Measurements from ENCODE around the gene LRRC75A. TPM values are rescaled to one million over a fixed set of nuclear protein-coding genes. Genes with fewer than 3 reads are reported as not detected.

The LRRC75A gene
- total and polyA plus RNA-seq, 2 donors (not counting 1 experiment from before 2014, with no cell fraction given), result 2.0 to 3.4 TPM

- no peaks in the 10 kb centered on the region for H3K27me3 Mint-ChIP-seq
- Histone ChIP-seq H3K27ac (ENCODE audit: low read length in 2 of 2) (no peak overlapping the region), H3K36me3 (replicated peaks in 1 of 2; ENCODE audit: control extremely low read depth in 1 of 2, control insufficient read depth in 1 of 2, extremely low read depth in 1 of 2, insufficient read depth in 2 of 2, low read length in 1 of 2) (peaks cover 0 to 7% of the 10 kb centered on the region in 2 experiments), H3K4me2 (replicated peaks; ENCODE audit: low read depth, low read length, poor library complexity, severe bottlenecking) (no peak overlapping the region), H3K4me3 (ENCODE audit: control extremely low read depth in 1 of 5, extremely low read depth in 1 of 5, insufficient read depth in 1 of 5, low read depth in 2 of 5, low read length in 4 of 5) (no peak overlapping the region), H3K79me2 (ENCODE audit: control insufficient read depth, insufficient read depth, low read length) (peaks cover 23% of the 10 kb centered on the region), H3K9me3 (ENCODE audit: control extremely low read depth in 1 of 3, control insufficient read depth in 2 of 3, insufficient read depth in 1 of 3, low read length in 2 of 3) (no peaks in the 10 kb centered on the region), H2AFZ (ENCODE audit: insufficient read depth, low read depth, low read length, poor library complexity, severe bottlenecking) (no peak overlapping the region), H3K9ac (ENCODE audit: low read length) (no peak overlapping the region), H3K4me1 (ENCODE audit: control insufficient read depth in 2 of 2, insufficient read depth in 2 of 2, low read length in 2 of 2) (peaks cover 16 to 24% of the 10 kb centered on the region in 2 donors), H3K27me3 (replicated peaks in 1 of 4; ENCODE audit: control extremely low read depth in 1 of 4, control insufficient read depth in 3 of 4, insufficient read depth in 4 of 4, low read length in 3 of 4) (no peaks in the 10 kb centered on the region), H4K20me1 (ENCODE audit: control insufficient read depth, insufficient read depth, low read length, poor library complexity, severe bottlenecking) (no peaks in the 10 kb centered on the region)
- TF ChIP-seq EZH2 (IDR thresholded peaks at IDR 0.05; ENCODE audit: borderline replicate concordance, insufficient read depth, low read depth, low read length, poor library complexity, severe bottlenecking) (no peak), CTCF (IDR thresholded peaks at IDR 0.05) (no peak)
- peaks cover 32% of the 10 kb centered on the region for H3K4me1 Mint-ChIP-seq
- H3K27ac Mint-ChIP-seq, result no peak overlapping the region
- ChIA-PET CTCF (interaction anchor here (1.0 to 3.2 kb wide), 3 partner anchors 8 to 73 kb away, joined by 3 to 19 read pairs (median 17); partner anchors contain the start of gene TRPV2), POLR2A (interaction anchor here (0.6 to 0.8 kb wide), 3 partner anchors 12 to 55 kb away, joined by 3 to 4 read pairs (median 3); partner anchors contain the start of gene UBB)
- H3K9me3 Mint-ChIP-seq (ENCODE audit: insufficient read depth), result no peaks in the 10 kb centered on the region
- no peak for DNase-seq
- ATAC-seq (ENCODE audit: low read depth), result no peak
- 90% methylated on average over 13 of the region's 14 CpGs for WGBS (ENCODE audit: insufficient coverage)
- H3K4me3 Mint-ChIP-seq, result no peak overlapping the region
- intact Hi-C loops (cut with micrococcal nuclease), result loop anchor here (5.0 kb wide), 2 partner anchors 101 to 219 kb away; partner anchors contain the start of genes NCOR1 and PIGL
Observed at GRCh38 chr17:16435925-16436886, 55.8 kb downstream of the LRRC75A start.

DNA sequence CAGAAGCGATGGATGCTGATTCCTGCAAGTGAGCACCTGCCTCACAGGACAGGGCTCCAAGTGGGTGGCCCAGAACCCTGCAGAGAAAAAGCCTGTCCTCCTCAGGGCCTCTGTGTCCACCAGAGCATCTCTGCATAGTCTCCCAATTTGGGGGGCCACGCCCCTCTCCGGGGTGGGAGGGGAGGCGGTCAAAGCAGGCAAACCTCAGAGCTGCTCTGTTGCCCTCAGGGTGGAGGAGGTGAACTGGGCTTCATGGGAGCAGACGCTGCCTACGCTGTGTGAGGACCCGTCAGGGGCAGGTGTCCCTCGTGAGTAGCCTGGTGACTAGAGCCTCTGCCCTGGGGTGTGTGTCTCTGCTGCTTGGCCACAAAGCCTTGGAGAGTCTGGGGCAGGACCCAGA, 57.3 kb downstream of the LRRC75A start:
- Histone ChIP-seq H4K20me1 (ENCODE audit: control insufficient read depth, insufficient read depth, low read length, poor library complexity, severe bottlenecking) (no peaks in the 10 kb centered on the region), H2AFZ (ENCODE audit: insufficient read depth, low read depth, low read length, poor library complexity, severe bottlenecking) (no peak overlapping the region), H3K4me3 (ENCODE audit: control extremely low read depth in 1 of 5, extremely low read depth in 1 of 5, insufficient read depth in 1 of 5, low read depth in 2 of 5, low read length in 4 of 5) (no peak overlapping the region), H3K36me3 (replicated peaks in 1 of 2; ENCODE audit: control extremely low read depth in 1 of 2, control insufficient read depth in 1 of 2, extremely low read depth in 1 of 2, insufficient read depth in 2 of 2, low read length in 1 of 2) (peaks cover 0 to 2% of the 10 kb centered on the region in 2 experiments), H3K27me3 (replicated peaks in 1 of 4; ENCODE audit: control extremely low read depth in 1 of 4, control insufficient read depth in 3 of 4, insufficient read depth in 4 of 4, low read length in 3 of 4) (no peaks in the 10 kb centered on the region), H3K4me2 (replicated peaks; ENCODE audit: low read depth, low read length, poor library complexity, severe bottlenecking) (no peak overlapping the region), H3K9ac (ENCODE audit: low read length) (no peak overlapping the region), H3K4me1 (ENCODE audit: control insufficient read depth in 2 of 2, insufficient read depth in 2 of 2, low read length in 2 of 2) (peaks cover 7 to 9% of the 10 kb centered on the region in 2 donors), H3K9me3 (ENCODE audit: control extremely low read depth in 1 of 3, control insufficient read depth in 2 of 3, insufficient read depth in 1 of 3, low read length in 2 of 3) (no peaks in the 10 kb centered on the region), H3K27ac (ENCODE audit: low read length in 2 of 2) (no peak overlapping the region), H3K79me2 (ENCODE audit: control insufficient read depth, insufficient read depth, low read length) (peaks cover 8% of the 10 kb centered on the region)
- 95% methylated on average over 8 of the region's 8 CpGs for WGBS (ENCODE audit: insufficient coverage)
- no peaks in the 10 kb centered on the region for H3K9me3 Mint-ChIP-seq (ENCODE audit: insufficient read depth)
- intact Hi-C loops (cut with micrococcal nuclease), result loop anchor here (5.0 kb wide), 2 partner anchors 103 to 217 kb away; partner anchors contain the start of genes NCOR1 and PIGL
- DNase-seq (no peak), ATAC-seq (ENCODE audit: low read depth) (no peak)
- POLR2A ChIA-PET, result no interaction called here
- H3K4me1 Mint-ChIP-seq, result peaks cover 17% of the 10 kb centered on the region
- CTCF ChIA-PET, result no interaction called here
- H3K4me3 Mint-ChIP-seq, result no peak overlapping the region
- H3K27ac Mint-ChIP-seq, result no peak overlapping the region
- no peaks in the 10 kb centered on the region for H3K27me3 Mint-ChIP-seq
- TF ChIP-seq CTCF (IDR thresholded peaks at IDR 0.05) (no peak), EZH2 (IDR thresholded peaks at IDR 0.05; ENCODE audit: borderline replicate concordance, insufficient read depth, low read depth, low read length, poor library complexity, severe bottlenecking) (no peak)

All from B cell (primary cell).